NOMO-1 treated with DMSO at 0.1 percent for 48 hours (cell line): ENCODE results near the gene ABHD4.
"Not testable (repeated sequence)": the region's sequence is repeated elsewhere in the genome, so short reads cannot be mapped to it uniquely, and the experiment has no call there.

Experiments used
- DNase-seq: peaks from one replicate; lab custom pipeline; 2025; ENCODE audit not compliant: unreplicated experiment; lab: John Stamatoyannopoulos, UW

ABHD4 gene

GRCh38 chr14:22622255-22622654 lies 24.2 kb downstream of the ABHD4 start:
- DNase-seq: no peak

GRCh38 chr14:22623047-22623446 lies 24.9 kb downstream of the ABHD4 start:
- DNase-seq: peak; percentile 82

GRCh38 chr14:22626590-22626989 lies 28.5 kb downstream of the ABHD4 start:
- DNase-seq: no peak

GRCh38 chr14:22627506-22628263 lies 29.6 kb downstream of the ABHD4 start:
- no peak for DNase-seq

GRCh38 chr14:22629361-22629760 lies 31.3 kb downstream of the ABHD4 start:
- no peak for DNase-seq

- DNase-seq: no peak
Measured at GRCh38 chr14:22630066-22630465, 32.0 kb downstream of the ABHD4 start.

GRCh38 chr14:22630486-22630885 lies 32.4 kb downstream of the ABHD4 start:
- no peak for DNase-seq

- DNase-seq: no peak
Measured at GRCh38 chr14:22634233-22634900, 36.3 kb downstream of the ABHD4 start.

GRCh38 chr14:22635980-22636379 lies 37.9 kb downstream of the ABHD4 start:
- not testable (repeated sequence) for DNase-seq

GRCh38 chr14:22640192-22640591 lies 42.1 kb downstream of the ABHD4 start:
- DNase-seq: no peak

GRCh38 chr14:22641846-22642245 lies 43.7 kb downstream of the ABHD4 start:
- DNase-seq: no peak

GRCh38 chr14:22644305-22644635 lies 46.2 kb downstream of the ABHD4 start, which contains the start of gene OR6J1:
Gene OR6J1, minus strand, starts transcription at chr14:22644352. Its CDS starts 9,541 bp downstream, at chr14:22634811.
- DNase-seq: no peak

- DNase-seq: peak; percentile 59
Measured at GRCh38 chr14:22646570-22647254, 48.6 kb downstream of the ABHD4 start.

GRCh38 chr14:22648506-22648905 lies 50.4 kb downstream of the ABHD4 start:
- no peak for DNase-seq

- DNase-seq: no peak
Measured at GRCh38 chr14:22650046-22650739, 52.1 kb downstream of the ABHD4 start.

GRCh38 chr14:22650960-22651521 lies 52.9 kb downstream of the ABHD4 start:
- no peak for DNase-seq

- no peak for DNase-seq
Measured at GRCh38 chr14:22651586-22651985, 53.5 kb downstream of the ABHD4 start.

- peak; percentile 51 for DNase-seq
Measured at GRCh38 chr14:22653012-22653621, 55.0 kb downstream of the ABHD4 start.

- DNase-seq: no peak
Measured at GRCh38 chr14:22656226-22656625, 58.1 kb downstream of the ABHD4 start.

- no peak for DNase-seq
Measured at GRCh38 chr14:22656945-22657731, 59.0 kb downstream of the ABHD4 start.
